ENCODE measurements around the gene TIFAB.

TIFAB gene

DNA sequence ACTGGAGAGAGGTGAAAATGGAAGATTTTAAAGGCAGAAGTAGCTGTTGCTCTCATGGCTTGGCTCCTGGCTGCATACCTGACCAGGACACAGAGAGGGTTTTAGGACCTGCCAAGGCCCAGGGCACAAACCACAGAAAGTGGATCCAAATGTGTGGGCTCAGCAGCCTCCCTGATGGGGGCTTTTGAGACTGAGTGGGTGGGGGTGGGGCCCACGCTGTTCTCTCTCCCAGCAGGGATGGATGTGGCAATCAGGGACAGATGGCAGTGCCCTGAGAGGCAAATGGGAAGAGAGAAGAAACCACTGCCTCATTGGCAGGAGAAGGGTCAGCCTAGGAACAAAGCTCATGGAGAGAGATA lies 34.9 kb upstream of the TIFAB start:
- TF ChIP-seq, protein P1, sequence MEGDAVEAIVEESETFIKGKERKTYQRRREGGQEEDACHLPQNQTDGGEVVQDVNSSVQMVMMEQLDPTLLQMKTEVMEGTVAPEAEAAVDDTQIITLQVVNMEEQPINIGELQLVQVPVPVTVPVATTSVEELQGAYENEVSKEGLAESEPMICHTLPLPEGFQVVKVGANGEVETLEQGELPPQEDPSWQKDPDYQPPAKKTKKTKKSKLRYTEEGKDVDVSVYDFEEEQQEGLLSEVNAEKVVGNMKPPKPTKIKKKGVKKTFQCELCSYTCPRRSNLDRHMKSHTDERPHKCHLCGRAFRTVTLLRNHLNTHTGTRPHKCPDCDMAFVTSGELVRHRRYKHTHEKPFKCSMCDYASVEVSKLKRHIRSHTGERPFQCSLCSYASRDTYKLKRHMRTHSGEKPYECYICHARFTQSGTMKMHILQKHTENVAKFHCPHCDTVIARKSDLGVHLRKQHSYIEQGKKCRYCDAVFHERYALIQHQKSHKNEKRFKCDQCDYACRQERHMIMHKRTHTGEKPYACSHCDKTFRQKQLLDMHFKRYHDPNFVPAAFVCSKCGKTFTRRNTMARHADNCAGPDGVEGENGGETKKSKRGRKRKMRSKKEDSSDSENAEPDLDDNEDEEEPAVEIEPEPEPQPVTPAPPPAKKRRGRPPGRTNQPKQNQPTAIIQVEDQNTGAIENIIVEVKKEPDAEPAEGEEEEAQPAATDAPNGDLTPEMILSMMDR (IDR thresholded peaks at IDR 0.05; ENCODE audit: low read length, missing control alignments): no peak
- no peak overlapping the region for H3K4me3 ChIP-seq (replicated peaks; ENCODE audit: low read depth, low read length)
- DNase-seq (ENCODE audit: low read depth): no peak

DNA sequence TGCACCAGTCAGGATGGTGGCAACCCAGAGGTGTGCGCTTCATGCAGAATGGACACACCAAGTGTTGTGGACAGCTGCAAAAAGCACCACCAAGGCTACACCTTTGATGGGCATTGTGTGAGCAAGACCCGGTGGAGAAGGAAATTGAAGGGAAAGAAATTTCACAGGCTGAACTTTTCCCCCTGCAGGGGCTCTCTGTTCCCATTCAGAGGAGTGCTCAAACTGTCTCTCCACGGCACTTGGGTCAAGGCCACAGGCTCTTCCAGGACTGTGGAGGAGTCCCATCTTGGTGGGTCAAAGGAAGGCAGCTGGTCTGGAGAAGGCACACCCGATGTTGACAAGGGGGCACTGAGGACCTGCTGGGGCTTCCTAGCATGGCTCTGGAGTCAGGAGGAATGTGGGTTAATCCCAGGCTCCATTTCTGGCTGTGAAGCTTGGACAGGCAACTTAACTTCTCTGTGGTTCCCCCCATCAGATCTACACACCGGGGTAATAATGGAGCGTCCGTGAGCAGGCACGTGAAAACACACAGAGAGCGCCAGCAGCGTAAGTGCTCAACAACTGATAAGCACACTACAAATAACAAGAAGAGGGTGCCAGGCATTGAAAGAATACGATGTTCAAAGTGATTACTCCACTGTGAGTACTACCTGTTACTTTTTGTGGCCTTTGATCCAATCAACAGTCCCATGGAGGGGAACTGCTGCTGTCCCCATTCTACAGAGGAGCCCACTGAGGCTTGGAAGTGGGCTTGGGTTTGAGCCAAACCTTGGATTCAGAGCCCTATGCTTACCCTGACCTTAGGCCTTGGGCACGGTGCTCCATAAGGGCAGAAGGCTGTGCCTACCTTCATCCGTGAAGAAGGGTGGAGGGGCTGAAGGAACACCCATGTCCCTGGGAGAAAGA lies 34.2 kb upstream of the TIFAB start:
- DNase-seq (ENCODE audit: low read depth): no peak
- no peak overlapping the region for H3K4me3 ChIP-seq (replicated peaks; ENCODE audit: low read depth, low read length)
- TF ChIP-seq, protein P1 (IDR thresholded peaks at IDR 0.05; ENCODE audit: low read length, missing control alignments): no peak

DNA sequence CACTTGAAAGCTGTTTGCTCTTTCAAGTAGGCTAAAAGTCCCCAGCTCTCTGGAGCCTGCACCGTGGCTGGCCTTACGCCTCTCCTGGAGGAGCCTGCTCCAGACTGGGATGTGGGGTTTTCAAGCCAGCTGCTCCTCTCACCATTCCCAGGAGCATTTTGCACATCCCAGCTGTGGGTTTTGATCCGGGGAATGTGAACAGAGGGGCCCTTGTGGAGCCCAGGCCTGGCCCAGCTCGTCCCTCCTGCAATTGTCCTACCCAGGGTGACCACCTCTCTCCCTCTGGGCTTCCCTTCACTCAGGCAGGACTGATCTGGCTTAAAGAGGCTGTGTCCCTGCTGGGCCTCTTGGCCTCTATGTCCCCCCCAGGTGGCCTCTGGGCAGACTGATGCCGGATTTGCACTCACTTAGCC lies 32.5 kb upstream of the TIFAB start:
- TF ChIP-seq, protein P1 (IDR thresholded peaks at IDR 0.05; ENCODE audit: low read length, missing control alignments): no peak
- H3K4me3 ChIP-seq (replicated peaks; ENCODE audit: low read depth, low read length): no peak overlapping the region
- DNase-seq (ENCODE audit: low read depth): no peak

DNA sequence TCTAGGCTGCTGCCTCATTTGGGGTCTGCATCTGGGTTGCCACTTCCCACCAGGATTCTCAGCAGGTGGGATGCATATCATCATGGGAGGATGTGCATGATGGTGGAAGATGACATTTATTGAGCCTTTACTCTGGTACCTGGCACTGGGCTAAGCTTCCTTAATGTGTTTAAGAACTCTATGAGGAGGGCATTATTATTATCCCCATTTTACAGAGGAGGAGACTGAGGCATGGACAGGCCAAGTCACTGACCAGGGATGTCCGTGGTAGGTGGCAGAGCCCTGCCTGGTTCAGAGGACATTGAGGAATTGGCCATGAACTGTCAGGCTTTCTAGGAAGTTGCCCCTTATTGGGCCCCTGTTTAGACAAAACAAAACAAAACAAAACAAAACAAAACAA lies 31.1 kb upstream of the TIFAB start:
- H3K4me3 ChIP-seq (replicated peaks; ENCODE audit: low read depth, low read length): no peak overlapping the region
- TF ChIP-seq, protein P1 (IDR thresholded peaks at IDR 0.05; ENCODE audit: low read length, missing control alignments): no peak
- DNase-seq (ENCODE audit: low read depth): no peak

DNA sequence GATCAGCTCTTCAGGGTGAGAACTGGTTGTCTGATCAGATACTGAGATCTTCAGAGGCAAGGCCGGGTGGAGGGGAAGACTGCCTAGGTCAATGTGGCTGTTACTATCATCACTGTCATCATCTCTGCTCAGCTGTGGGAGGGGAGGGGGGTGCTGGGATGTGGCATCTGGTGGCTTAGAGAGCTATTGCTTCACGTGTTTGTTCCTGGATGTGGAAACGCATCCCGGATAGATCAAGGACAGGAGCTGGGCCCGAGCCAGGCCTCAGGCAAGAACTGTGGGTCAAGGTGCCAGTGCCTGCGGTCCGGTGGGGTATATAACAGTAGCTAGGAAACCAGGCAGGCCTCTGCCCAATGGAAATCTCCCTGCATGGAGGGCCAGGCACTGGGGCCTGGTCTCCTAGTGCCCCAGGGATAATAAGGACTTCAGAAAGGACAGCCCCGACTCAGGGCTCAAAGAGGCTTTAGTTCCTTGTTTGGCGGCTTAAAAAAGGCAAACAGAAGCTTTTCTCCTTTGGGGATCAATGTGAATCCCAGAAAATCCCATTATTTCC lies 30.3 kb upstream of the TIFAB start:
- no peak for DNase-seq (ENCODE audit: low read depth)
- TF ChIP-seq, protein P1 (IDR thresholded peaks at IDR 0.05; ENCODE audit: low read length, missing control alignments): no peak
- H3K4me3 ChIP-seq (replicated peaks; ENCODE audit: low read depth, low read length): no peak overlapping the region

DNA sequence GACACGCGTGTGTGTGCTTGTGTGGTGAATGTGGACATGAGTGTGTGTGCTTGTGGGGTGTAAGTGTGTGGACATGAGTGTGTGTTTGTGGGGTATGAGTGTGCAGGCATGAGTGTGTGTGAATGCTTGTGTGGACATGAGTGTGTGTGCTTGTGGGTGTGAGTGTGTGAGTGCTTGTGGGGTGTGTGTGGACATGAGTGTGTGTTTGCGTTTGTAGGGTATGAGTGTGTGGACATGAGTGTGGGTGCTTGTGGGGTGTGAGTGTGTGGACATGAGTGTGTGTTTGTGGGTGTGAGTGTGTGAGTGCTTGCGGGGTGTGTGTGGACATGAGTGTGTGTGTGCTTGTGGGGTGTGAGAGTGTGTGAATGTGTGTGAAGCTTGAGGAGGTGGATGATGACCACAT lies 29.8 kb upstream of the TIFAB start:
- TF ChIP-seq, protein P1 (IDR thresholded peaks at IDR 0.05; ENCODE audit: low read length, missing control alignments): no peak
- no peak overlapping the region for H3K4me3 ChIP-seq (replicated peaks; ENCODE audit: low read depth, low read length)
- no peak for DNase-seq (ENCODE audit: low read depth)
